Calu3 (cell line): Measurements from ENCODE around the gene SCGB2B2. TPM values are rescaled to one million over a fixed set of nuclear protein-coding genes. Genes with fewer than 3 reads are reported as not detected.
A peak's percentile ranks its signal among the peaks of the same experiment; 100 is the strongest.
"Not testable (repeated sequence)": the region's sequence is repeated elsewhere in the genome, so short reads cannot be mapped to it uniquely, and the experiment has no call there.

Source experiments
- BruUV-seq: library from RNA; stranded (reverse); fragments of 400-500 nt; replicated peaks from 2 replicates; lab custom pipeline; 2021; lab: Mats Ljungman, UMichigan
- CTCF ChIA-PET: fragments of 300-600 bp; sonication (Branson Sonifier 250); formaldehyde crosslinking; loops from one replicate; lab custom pipeline; 2022; ENCODE audit warnings: antibody characterized with exemption; lab: Charles Lee
- DNase-seq: peaks from one replicate; pipeline ENCODE4 v3.0.0; 2022
- H3K27ac Mint-ChIP-seq: one replicate; pipeline ENCODE4 v1.8.0; 2022; ENCODE audit warnings: mixed read lengths; ENCODE audit not compliant: unreplicated experiment
- H3K27me3 Mint-ChIP-seq: one replicate; pipeline ENCODE4 v1.8.0; 2022; ENCODE audit warnings: mixed read lengths; ENCODE audit not compliant: unreplicated experiment
- H3K36me3 Mint-ChIP-seq: one replicate; pipeline ENCODE4 v1.8.0; 2022; ENCODE audit warnings: mild to moderate bottlenecking, moderate library complexity, mixed read lengths; ENCODE audit not compliant: insufficient read depth, unreplicated experiment
- H3K4me1 Mint-ChIP-seq: one replicate; pipeline ENCODE4 v1.8.0; 2022; ENCODE audit warnings: mild to moderate bottlenecking, low read depth, mixed read lengths; ENCODE audit not compliant: unreplicated experiment
- H3K4me3 Mint-ChIP-seq: one replicate; pipeline ENCODE4 v1.8.0; 2022; ENCODE audit warnings: mild to moderate bottlenecking, low read depth, moderate library complexity, mixed read lengths; ENCODE audit not compliant: unreplicated experiment
- H3K9me3 Mint-ChIP-seq: one replicate; pipeline ENCODE4 v1.8.0; 2022; ENCODE audit warnings: low read depth, mixed read lengths; ENCODE audit not compliant: unreplicated experiment
- intact Hi-C: fragments of 100-400 bp; cut with micrococcal nuclease; formaldehyde crosslinking; loops from one replicate; pipeline ENCODE4 v1.10.0; 2022; ENCODE audit not compliant: unreplicated experiment
- total RNA-seq: library from RNA; stranded (reverse); gene quantifications from 2 replicates; pipeline ENCODE4 v1.2.3, GENCODE V29; 2022
- TF ChIP-seq, protein P1 (sequence below): fragments of 200-600 bp; IDR thresholded peaks from one replicate; pipeline ENCODE4 v1.8.0; 2022; ENCODE audit warnings: antibody characterized with exemption; ENCODE audit not compliant: unreplicated experiment

Gene SCGB2B2
- total RNA-seq, 1 experiment from 2014 or later = 0.40 TPM

DNA sequence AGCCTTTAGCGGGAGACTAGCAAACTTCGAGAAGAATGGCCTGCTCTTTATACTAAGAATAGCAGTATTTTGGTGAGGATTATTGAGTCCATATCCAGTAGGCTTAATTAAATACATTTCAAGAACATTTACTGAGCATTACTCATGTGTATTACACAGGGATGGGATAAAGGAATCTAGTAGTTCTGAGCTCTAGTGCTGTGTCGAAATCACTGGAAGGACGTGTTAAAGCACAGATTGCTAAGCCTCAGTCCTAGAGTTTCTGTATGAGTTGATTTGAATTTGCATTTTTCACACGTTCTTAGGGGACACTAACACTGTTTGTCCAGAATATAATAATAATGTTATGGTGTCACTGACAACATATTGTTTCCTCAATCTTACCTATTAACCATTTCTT, 9.5 kb upstream of the SCGB2B2 start:
- H3K4me3 Mint-ChIP-seq = no peak overlapping the region

DNA sequence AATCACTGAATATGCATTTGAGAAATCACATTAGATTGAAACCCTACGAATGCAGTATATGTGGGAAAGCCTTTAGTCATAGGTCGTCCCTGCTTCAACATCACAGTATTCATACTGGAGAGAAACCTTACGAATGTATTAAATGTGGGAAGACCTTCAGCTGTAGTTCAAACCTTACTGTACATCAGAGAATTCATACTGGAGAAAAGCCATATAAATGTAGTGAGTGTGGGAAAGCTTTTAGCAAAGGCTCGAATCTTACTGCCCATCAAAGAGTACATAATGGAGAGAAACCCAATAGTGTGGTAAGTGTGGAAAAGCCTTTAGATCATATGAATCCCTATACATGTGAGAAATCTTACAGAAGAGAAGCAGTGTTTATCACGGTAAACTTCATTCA, 8.3 kb upstream of the SCGB2B2 start:
- intact Hi-C loops, H3K4me3 Mint-ChIP-seq, DNase-seq, H3K27ac Mint-ChIP-seq, BruUV-seq, H3K4me1 Mint-ChIP-seq, CTCF ChIA-PET: not testable (repeated sequence)
- H3K9me3 Mint-ChIP-seq = peaks cover 32% of the 10 kb centered on the region
- peaks cover 22% of the 10 kb centered on the region for H3K27me3 Mint-ChIP-seq
- H3K36me3 Mint-ChIP-seq = peaks cover 13% of the 10 kb centered on the region

More for the DNA sequence above, 9.5 kb upstream of the SCGB2B2 start:
- no TSS peak for BruUV-seq
- Mint-ChIP-seq H3K4me1 (no peaks in the 10 kb centered on the region), H3K27ac (no peak overlapping the region), H3K36me3 (peaks cover 9% of the 10 kb centered on the region), H3K9me3 (peaks cover 29% of the 10 kb centered on the region), H3K27me3 (peaks cover 29% of the 10 kb centered on the region)
- TF ChIP-seq, protein P1, sequence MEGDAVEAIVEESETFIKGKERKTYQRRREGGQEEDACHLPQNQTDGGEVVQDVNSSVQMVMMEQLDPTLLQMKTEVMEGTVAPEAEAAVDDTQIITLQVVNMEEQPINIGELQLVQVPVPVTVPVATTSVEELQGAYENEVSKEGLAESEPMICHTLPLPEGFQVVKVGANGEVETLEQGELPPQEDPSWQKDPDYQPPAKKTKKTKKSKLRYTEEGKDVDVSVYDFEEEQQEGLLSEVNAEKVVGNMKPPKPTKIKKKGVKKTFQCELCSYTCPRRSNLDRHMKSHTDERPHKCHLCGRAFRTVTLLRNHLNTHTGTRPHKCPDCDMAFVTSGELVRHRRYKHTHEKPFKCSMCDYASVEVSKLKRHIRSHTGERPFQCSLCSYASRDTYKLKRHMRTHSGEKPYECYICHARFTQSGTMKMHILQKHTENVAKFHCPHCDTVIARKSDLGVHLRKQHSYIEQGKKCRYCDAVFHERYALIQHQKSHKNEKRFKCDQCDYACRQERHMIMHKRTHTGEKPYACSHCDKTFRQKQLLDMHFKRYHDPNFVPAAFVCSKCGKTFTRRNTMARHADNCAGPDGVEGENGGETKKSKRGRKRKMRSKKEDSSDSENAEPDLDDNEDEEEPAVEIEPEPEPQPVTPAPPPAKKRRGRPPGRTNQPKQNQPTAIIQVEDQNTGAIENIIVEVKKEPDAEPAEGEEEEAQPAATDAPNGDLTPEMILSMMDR = no peak
- DNase-seq = no peak
- CTCF ChIA-PET = no interaction called here
- intact Hi-C loops = no loop called here

DNA sequence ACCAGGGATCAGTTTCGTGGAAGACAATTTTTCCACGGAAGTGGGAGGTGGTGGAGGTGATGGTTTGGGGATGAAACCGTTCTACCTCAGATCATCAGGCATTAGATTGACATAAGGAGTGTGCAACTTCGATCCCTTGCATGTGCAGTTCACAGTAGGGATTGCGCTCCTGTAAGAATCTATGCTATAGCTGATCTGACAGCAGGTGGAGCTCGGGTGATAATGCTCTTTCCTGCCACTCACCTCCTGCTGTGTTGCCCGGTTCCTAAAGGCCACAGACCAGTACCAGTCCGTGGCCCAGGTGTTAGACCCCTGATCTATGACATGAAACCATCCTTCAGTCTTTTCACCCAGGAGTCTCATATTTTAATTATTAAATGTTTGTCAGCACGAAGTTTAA, 4.5 kb upstream of the SCGB2B2 start:
- H3K9me3 Mint-ChIP-seq = peaks cover 27% of the 10 kb centered on the region
- no peaks in the 10 kb centered on the region for H3K27me3 Mint-ChIP-seq
- H3K27ac Mint-ChIP-seq = no peak overlapping the region
- peaks cover 47% of the 10 kb centered on the region for H3K36me3 Mint-ChIP-seq
- TF ChIP-seq, protein P1 = no peak
- H3K4me3 Mint-ChIP-seq = no peak overlapping the region
- intact Hi-C loops = no loop called here
- BruUV-seq = no TSS peak
- CTCF ChIA-PET = no interaction called here
- peaks cover 7% of the 10 kb centered on the region for H3K4me1 Mint-ChIP-seq
- DNase-seq = no peak

DNA sequence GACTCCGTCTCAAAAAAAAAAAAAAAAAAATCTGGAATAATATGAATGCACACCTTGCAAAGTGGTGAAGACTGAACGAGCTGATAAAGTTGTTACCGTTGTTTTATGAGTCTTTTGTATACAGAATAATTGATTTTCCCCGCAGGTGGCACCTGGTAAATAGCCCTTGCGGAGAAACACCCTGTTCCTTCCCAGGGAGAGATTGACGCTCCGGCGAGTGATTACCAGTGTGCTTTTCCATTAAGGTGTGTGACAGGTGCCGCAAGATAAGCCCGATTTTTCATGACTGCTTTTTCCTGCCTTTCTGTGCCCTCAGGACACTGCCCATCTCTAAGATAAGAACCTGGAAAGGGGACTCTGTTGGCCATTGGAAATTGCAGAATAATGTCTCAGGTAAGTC, 1.5 kb upstream of the SCGB2B2 start:
- DNase-seq = no peak
- peak overlapping the region; percentile 90 for H3K4me3 Mint-ChIP-seq
- H3K36me3 Mint-ChIP-seq = peaks cover 48% of the 10 kb centered on the region
- intact Hi-C loops = no loop called here
- peaks cover 7% of the 10 kb centered on the region for H3K4me1 Mint-ChIP-seq
- CTCF ChIA-PET = no interaction called here
- BruUV-seq = TSS peak; percentile 29
- TF ChIP-seq, protein P1 = no peak
- H3K9me3 Mint-ChIP-seq = peaks cover 19% of the 10 kb centered on the region
- H3K27me3 Mint-ChIP-seq = no peaks in the 10 kb centered on the region
- no peak overlapping the region for H3K27ac Mint-ChIP-seq

DNA sequence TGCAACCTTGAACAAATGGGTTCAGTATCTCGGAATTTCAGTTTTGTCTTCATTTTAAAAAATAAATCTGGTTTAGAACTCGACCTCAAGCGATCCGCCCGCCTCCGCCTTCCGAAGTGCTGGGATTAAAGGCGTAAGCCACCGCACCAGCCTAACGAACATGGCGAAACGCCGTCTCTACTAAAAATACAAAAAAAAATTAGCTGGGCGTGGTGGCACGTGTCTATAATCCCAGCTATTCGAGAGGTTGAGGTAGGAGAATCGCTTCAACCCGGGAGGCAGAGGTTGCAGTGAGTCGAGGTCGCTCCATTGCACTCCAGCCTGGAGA, 1.1 kb upstream of the SCGB2B2 start:
- BruUV-seq = no TSS peak
- peaks cover 46% of the 10 kb centered on the region for H3K36me3 Mint-ChIP-seq

More for the DNA sequence above, 1.1 kb upstream of the SCGB2B2 start:
- H3K9me3 Mint-ChIP-seq = peaks cover 19% of the 10 kb centered on the region
- no peak for DNase-seq
- H3K27ac Mint-ChIP-seq = peak overlapping the region; percentile 99
- TF ChIP-seq, protein P1 = no peak
- H3K4me1 Mint-ChIP-seq = peaks cover 7% of the 10 kb centered on the region
- intact Hi-C loops = no loop called here
- CTCF ChIA-PET = no interaction called here
- H3K27me3 Mint-ChIP-seq = no peaks in the 10 kb centered on the region
- H3K4me3 Mint-ChIP-seq = peak overlapping the region; percentile 90
